ENCODE data around the gene SP100.

DNA sequence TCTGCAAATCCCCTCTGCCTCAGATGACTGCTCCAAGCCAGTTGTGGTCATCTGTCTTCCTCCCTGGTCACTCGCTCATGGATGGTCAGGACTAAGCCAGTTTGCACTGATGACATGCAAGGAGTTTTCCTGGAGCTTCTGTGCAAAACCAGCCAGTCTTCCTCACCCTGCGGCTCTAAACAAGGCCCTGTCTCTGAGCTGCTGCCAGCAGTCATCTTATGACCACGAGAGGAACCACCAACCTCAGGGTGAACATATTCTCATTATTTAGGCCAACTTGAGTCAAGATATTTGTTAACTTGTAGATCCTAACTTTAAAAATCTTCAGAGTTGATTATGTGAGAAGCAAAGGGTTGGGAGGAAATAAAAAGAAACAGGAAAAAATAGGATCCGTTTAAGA, 176.8 kb downstream of the SP100 start:
- no peak for TF ChIP-seq EP300 (IDR thresholded peaks at IDR 0.05)
- TF ChIP-seq, protein P1, sequence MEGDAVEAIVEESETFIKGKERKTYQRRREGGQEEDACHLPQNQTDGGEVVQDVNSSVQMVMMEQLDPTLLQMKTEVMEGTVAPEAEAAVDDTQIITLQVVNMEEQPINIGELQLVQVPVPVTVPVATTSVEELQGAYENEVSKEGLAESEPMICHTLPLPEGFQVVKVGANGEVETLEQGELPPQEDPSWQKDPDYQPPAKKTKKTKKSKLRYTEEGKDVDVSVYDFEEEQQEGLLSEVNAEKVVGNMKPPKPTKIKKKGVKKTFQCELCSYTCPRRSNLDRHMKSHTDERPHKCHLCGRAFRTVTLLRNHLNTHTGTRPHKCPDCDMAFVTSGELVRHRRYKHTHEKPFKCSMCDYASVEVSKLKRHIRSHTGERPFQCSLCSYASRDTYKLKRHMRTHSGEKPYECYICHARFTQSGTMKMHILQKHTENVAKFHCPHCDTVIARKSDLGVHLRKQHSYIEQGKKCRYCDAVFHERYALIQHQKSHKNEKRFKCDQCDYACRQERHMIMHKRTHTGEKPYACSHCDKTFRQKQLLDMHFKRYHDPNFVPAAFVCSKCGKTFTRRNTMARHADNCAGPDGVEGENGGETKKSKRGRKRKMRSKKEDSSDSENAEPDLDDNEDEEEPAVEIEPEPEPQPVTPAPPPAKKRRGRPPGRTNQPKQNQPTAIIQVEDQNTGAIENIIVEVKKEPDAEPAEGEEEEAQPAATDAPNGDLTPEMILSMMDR (IDR thresholded peaks at IDR 0.05): no peak
- TF ChIP-seq POLR2AphosphoS5 (IDR thresholded peaks at IDR 0.05): no peak
- TF ChIP-seq POLR2A (IDR thresholded peaks at IDR 0.05): no peak

Data from sigmoid colon (tissue), 4 donors.